ENCODE data around the gene OR51L1.

The OR51L1 gene

GRCh38 chr11:5004424-5005274 is 10.0 kb downstream of the OR51L1 start:
- Histone ChIP-seq H3K27ac (no peak overlapping the region), H3K4me2 (no peak overlapping the region), H3K4me3 (no peak overlapping the region), H4K20me1 (no peaks in the 10 kb centered on the region), H3K27me3 (no peaks in the 10 kb centered on the region), H3K9ac (no peak overlapping the region), H3K9me3 (no peaks in the 10 kb centered on the region), H3K36me3 (no peaks in the 10 kb centered on the region), H3K4me1 (no peaks in the 10 kb centered on the region)
- no peak for TF ChIP-seq Cebpa-rat (IDR thresholded peaks at IDR 0.05)

GRCh38 chr11:5007561-5007960 is 12.9 kb downstream of the OR51L1 start:
- TF ChIP-seq Cebpa-rat (IDR thresholded peaks at IDR 0.05): no peak
- H3K9me3 ChIP-seq: no peaks in the 10 kb centered on the region

GRCh38 chr11:5011254-5011653 is 16.6 kb downstream of the OR51L1 start:
- Histone ChIP-seq H3K4me1 (no peaks in the 10 kb centered on the region), H4K20me1 (no peaks in the 10 kb centered on the region), H3K4me2 (no peak overlapping the region), H3K4me3 (no peak overlapping the region), H3K27ac (no peak overlapping the region), H3K9me3 (no peaks in the 10 kb centered on the region), H3K27me3 (no peaks in the 10 kb centered on the region), H3K9ac (no peak overlapping the region), H3K36me3 (no peaks in the 10 kb centered on the region)
- TF ChIP-seq Cebpa-rat (IDR thresholded peaks at IDR 0.05): no peak

More at GRCh38 chr11:5007561-5007960, 12.9 kb downstream of the OR51L1 start:
- Histone ChIP-seq H3K4me3 (no peak overlapping the region), H3K4me2 (no peak overlapping the region), H3K27ac (no peak overlapping the region), H4K20me1 (no peaks in the 10 kb centered on the region), H3K27me3 (no peaks in the 10 kb centered on the region), H3K4me1 (no peaks in the 10 kb centered on the region), H3K9ac (no peak overlapping the region), H3K36me3 (no peaks in the 10 kb centered on the region)

GRCh38 chr11:5013012-5013411 is 18.4 kb downstream of the OR51L1 start:
- H4K20me1 ChIP-seq: no peaks in the 10 kb centered on the region
- no peaks in the 10 kb centered on the region for H3K4me1 ChIP-seq
- H3K27ac ChIP-seq: no peak overlapping the region
- no peaks in the 10 kb centered on the region for H3K9me3 ChIP-seq
- no peaks in the 10 kb centered on the region for H3K27me3 ChIP-seq
- no peak overlapping the region for H3K4me2 ChIP-seq
- no peak for TF ChIP-seq Cebpa-rat (IDR thresholded peaks at IDR 0.05)
- H3K9ac ChIP-seq: no peak overlapping the region
- H3K4me3 ChIP-seq: no peak overlapping the region
- H3K36me3 ChIP-seq: no peaks in the 10 kb centered on the region

GRCh38 chr11:5021996-5022395 is 27.3 kb downstream of the OR51L1 start:
- no peaks in the 10 kb centered on the region for H3K36me3 ChIP-seq
- H3K4me3 ChIP-seq: no peak overlapping the region
- H4K20me1 ChIP-seq: no peaks in the 10 kb centered on the region
- no peaks in the 10 kb centered on the region for H3K4me1 ChIP-seq
- peaks cover 20% of the 10 kb centered on the region for H3K9me3 ChIP-seq
- no peak overlapping the region for H3K27ac ChIP-seq
- no peak overlapping the region for H3K9ac ChIP-seq
- H3K4me2 ChIP-seq: no peak overlapping the region
- H3K27me3 ChIP-seq: no peaks in the 10 kb centered on the region
- TF ChIP-seq Cebpa-rat (IDR thresholded peaks at IDR 0.05): no peak

GRCh38 chr11:5036669-5037068 is 42.0 kb downstream of the OR51L1 start:
- Histone ChIP-seq H3K27ac (no peak overlapping the region), H3K4me1 (no peaks in the 10 kb centered on the region), H3K9me3 (no peaks in the 10 kb centered on the region), H3K36me3 (no peaks in the 10 kb centered on the region), H4K20me1 (no peaks in the 10 kb centered on the region), H3K4me3 (no peak overlapping the region), H3K9ac (no peak overlapping the region), H3K27me3 (no peaks in the 10 kb centered on the region), H3K4me2 (no peak overlapping the region)
- no peak for TF ChIP-seq Cebpa-rat (IDR thresholded peaks at IDR 0.05)

GRCh38 chr11:5037926-5038325 is 43.3 kb downstream of the OR51L1 start:
- H3K9me3 ChIP-seq: no peaks in the 10 kb centered on the region
- H4K20me1 ChIP-seq: no peaks in the 10 kb centered on the region
- H3K27me3 ChIP-seq: no peaks in the 10 kb centered on the region
- H3K36me3 ChIP-seq: no peaks in the 10 kb centered on the region
- no peak for TF ChIP-seq Cebpa-rat (IDR thresholded peaks at IDR 0.05)
- no peaks in the 10 kb centered on the region for H3K4me1 ChIP-seq
- H3K4me3 ChIP-seq: no peak overlapping the region
- no peak overlapping the region for H3K27ac ChIP-seq
- H3K4me2 ChIP-seq: no peak overlapping the region
- H3K9ac ChIP-seq: no peak overlapping the region

- H3K27me3 ChIP-seq: no peaks in the 10 kb centered on the region
- no peaks in the 10 kb centered on the region for H3K4me1 ChIP-seq
- H3K4me3 ChIP-seq: no peak overlapping the region
- H3K9ac ChIP-seq: no peak overlapping the region
- no peaks in the 10 kb centered on the region for H3K9me3 ChIP-seq
- no peaks in the 10 kb centered on the region for H3K36me3 ChIP-seq
- H3K4me2 ChIP-seq: no peak overlapping the region
- H4K20me1 ChIP-seq: no peaks in the 10 kb centered on the region
- H3K27ac ChIP-seq: no peak overlapping the region
- TF ChIP-seq Cebpa-rat (IDR thresholded peaks at IDR 0.05): no peak
These were observed 43.7 kb downstream of the OR51L1 start for GRCh38 chr11:5038341-5038740.

- Histone ChIP-seq H3K9me3 (no peaks in the 10 kb centered on the region), H3K36me3 (no peaks in the 10 kb centered on the region), H3K4me1 (no peaks in the 10 kb centered on the region), H3K4me2 (no peak overlapping the region), H3K27me3 (no peaks in the 10 kb centered on the region), H3K27ac (no peak overlapping the region), H3K9ac (no peak overlapping the region), H4K20me1 (no peaks in the 10 kb centered on the region), H3K4me3 (no peak overlapping the region)
- no peak for TF ChIP-seq Cebpa-rat (IDR thresholded peaks at IDR 0.05)
These were observed 46.2 kb downstream of the OR51L1 start for GRCh38 chr11:5040876-5041275.

- Histone ChIP-seq H3K9ac (no peak overlapping the region), H3K27ac (no peak overlapping the region), H3K9me3 (no peaks in the 10 kb centered on the region), H3K27me3 (no peaks in the 10 kb centered on the region), H3K4me2 (no peak overlapping the region), H3K4me1 (no peaks in the 10 kb centered on the region), H3K36me3 (no peaks in the 10 kb centered on the region), H3K4me3 (no peak overlapping the region), H4K20me1 (no peaks in the 10 kb centered on the region)
- no peak for TF ChIP-seq Cebpa-rat (IDR thresholded peaks at IDR 0.05)
These were observed 47.4 kb downstream of the OR51L1 start for GRCh38 chr11:5042091-5042490.
